ENCODE results near the gene MAN1A2. TPM values are rescaled to one million over a fixed set of nuclear protein-coding genes. Genes with fewer than 3 reads are reported as not detected.

Gene MAN1A2
- total and polyA plus RNA-seq, 9 of the 15 experiments (the other 6 are each of a cell fraction or from before 2014, with no cell fraction given): 4.2 to 38.4 (median 18.7) TPM

GRCh38 chr1:117534995-117535467 is 167.8 kb downstream of the MAN1A2 start (continued):
- TF ChIP-seq CXXC5 (CRISPR knock-in tag; IDR thresholded peaks at IDR 0.05) (0 out of 2 replicates have a peak, but pooled peaks have one; percentile 34), ZNF785 (CRISPR knock-in tag; IDR thresholded peaks at IDR 0.05) (no peak), THAP7 (CRISPR knock-in tag; IDR thresholded peaks at IDR 0.05) (no peak), NR2C1 (IDR thresholded peaks at IDR 0.05) (no peak), NR2C1 (tag; IDR thresholded peaks at IDR 0.05) (no peak), SMAD1 (IDR thresholded peaks at IDR 0.05; ENCODE audit: low read depth, low read length, partially characterized antibody) (no peak), CHCHD3 (CRISPR knock-in tag; IDR thresholded peaks at IDR 0.05) (no peak), TFAM (CRISPR knock-in tag; conservative IDR thresholded peaks at IDR 0.05) (no peak), ZNF408 (CRISPR knock-in tag; IDR thresholded peaks at IDR 0.05; ENCODE audit: low read depth) (no peak), PCBP2 (IDR thresholded peaks at IDR 0.05; ENCODE audit: low read depth, low read length, poor library complexity, severe bottlenecking) (peak; percentile 18), U2AF1 (optimal IDR thresholded peaks at IDR 0.05; ENCODE audit: low read depth, low read length) (no peak), NEUROD1 (IDR thresholded peaks at IDR 0.05; ENCODE audit: borderline replicate concordance, low read depth, low read length, partially characterized antibody) (no peak), L3MBTL2 (IDR thresholded peaks at IDR 0.05) (no peak), NCOA1 (IDR thresholded peaks at IDR 0.05; ENCODE audit: low read depth) (no peak), HIVEP1 (CRISPR knock-in tag; IDR thresholded peaks at IDR 0.05) (no peak), MLX (CRISPR knock-in tag; conservative IDR thresholded peaks at IDR 0.05) (no peak), TEAD4 (IDR thresholded peaks at IDR 0.05; ENCODE audit: low read length) (peak; percentile 85), TEAD4 (CRISPR knock-in tag; IDR thresholded peaks at IDR 0.05; ENCODE audit: borderline replicate concordance) (0 out of 2 replicates have a peak, but pooled peaks have one; percentile 64), ELF1 (tag; IDR thresholded peaks at IDR 0.05) (no peak), STAT6 (CRISPR knock-in tag; IDR thresholded peaks at IDR 0.05) (no peak), YBX1 (IDR thresholded peaks at IDR 0.05) (no peak), MYBL2 (IDR thresholded peaks at IDR 0.05; ENCODE audit: low read depth) (peak; percentile 38; the same call in 1 of the 2 replicates), MYBL2 (CRISPR knock-in tag; IDR thresholded peaks at IDR 0.05; ENCODE audit: borderline replicate concordance) (no peak), MNT (conservative IDR thresholded peaks at IDR 0.05) (0 out of 4 replicates have a peak, but pooled peaks of 1 of the 2 experiments have one; percentile 24)

Data from K562 (cell line).